Posterior vena cava (tissue), 2 donors: ENCODE measurements around the gene TCTN1. TPM values are rescaled to one million over a fixed set of nuclear protein-coding genes. Genes with fewer than 3 reads are reported as not detected.
"Not testable (repeated sequence)": the region's sequence is repeated elsewhere in the genome, so short reads cannot be mapped to it uniquely, and the experiment has no call there.

ENCODE experiments used
- DNase-seq: peaks from one replicate; pipeline ENCODE4 v3.0.0-alpha.2; 2020; ENCODE audit warnings: low spot score
- intact Hi-C, 2 donors: fragments of 100-400 bp; cut with DNase I; formaldehyde crosslinking; loops; one replicate each; pipeline versions ENCODE4 v1.14.1 to v1.14.2; 2022 to 2023
- total RNA-seq, 2 donors: library from RNA; stranded (reverse); fragmentation: NEBNext Ultra II Directional; extraction: Animal tissue kit (Norgen Biotek cat#: 25700); gene quantifications; one replicate each; pipeline ENCODE4 v1.2.1, GENCODE V29; 2021
- donor health status: DM: yes; HTN: yes; CAD: no.
- donor health status: DM: yes; HTN: yes; CAD: no.

The TCTN1 gene
- total RNA-seq, 2 donors from 2014 or later: 24.0 to 35.8 TPM

- intact Hi-C loops: loop anchor here in 1 of 2 donors (5.0 kb wide), 1 partner anchor 35 kb away; no protein-coding TSS in a partner anchor
Measured at GRCh38 chr12:110582276-110583136, 31.4 kb upstream of the TCTN1 start.

GRCh38 chr12:110583137-110584059 is 30.5 kb upstream of the TCTN1 start, which contains the start of gene PPTC7:
Gene PPTC7, minus strand, starts transcription at chr12:110583318. Its CDS starts 287 bp downstream, at chr12:110583031.
- peak; percentile 99 for DNase-seq
- intact Hi-C loops: loop anchor here (2.0 to 5.0 kb wide), 2 partner anchors 29 to 36 kb away; no protein-coding TSS in a partner anchor

More at GRCh38 chr12:110582276-110583136, 31.4 kb upstream of the TCTN1 start:
- peak; percentile 92 for DNase-seq

- intact Hi-C loops: loop anchor here in 1 of 2 donors (2.0 kb wide), 1 partner anchor 27 kb away; no protein-coding TSS in a partner anchor
- DNase-seq: no peak
Measured at GRCh38 chr12:110585231-110585799, 28.6 kb upstream of the TCTN1 start.

- intact Hi-C loops, DNase-seq: not testable (repeated sequence)
Measured at GRCh38 chr12:110587102-110587501, 26.8 kb upstream of the TCTN1 start.

DNA sequence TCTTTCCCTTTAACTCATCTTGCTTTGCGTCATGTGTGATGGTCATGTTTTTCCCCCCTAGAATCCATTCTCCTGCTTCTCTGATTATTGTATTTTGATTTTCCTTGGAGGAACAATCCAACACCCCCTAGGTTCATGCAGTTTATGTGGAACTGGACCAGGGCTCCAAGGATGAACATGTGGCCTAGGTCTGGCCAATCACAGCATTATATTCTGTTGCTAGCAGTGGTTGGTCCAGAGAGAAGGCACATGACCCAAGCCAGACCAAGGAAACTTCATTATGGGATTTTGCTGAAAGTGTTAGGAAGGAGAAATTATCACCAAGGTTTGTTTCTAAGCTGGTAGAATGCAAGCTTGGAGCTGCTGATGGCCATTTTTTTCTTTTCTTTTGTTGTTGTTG is 23.9 kb upstream of the TCTN1 start:
- intact Hi-C loops: loop anchor here in 1 of 2 donors (10.0 kb wide), 1 partner anchor 65 kb away; no protein-coding TSS in a partner anchor
- no peak for DNase-seq

DNA sequence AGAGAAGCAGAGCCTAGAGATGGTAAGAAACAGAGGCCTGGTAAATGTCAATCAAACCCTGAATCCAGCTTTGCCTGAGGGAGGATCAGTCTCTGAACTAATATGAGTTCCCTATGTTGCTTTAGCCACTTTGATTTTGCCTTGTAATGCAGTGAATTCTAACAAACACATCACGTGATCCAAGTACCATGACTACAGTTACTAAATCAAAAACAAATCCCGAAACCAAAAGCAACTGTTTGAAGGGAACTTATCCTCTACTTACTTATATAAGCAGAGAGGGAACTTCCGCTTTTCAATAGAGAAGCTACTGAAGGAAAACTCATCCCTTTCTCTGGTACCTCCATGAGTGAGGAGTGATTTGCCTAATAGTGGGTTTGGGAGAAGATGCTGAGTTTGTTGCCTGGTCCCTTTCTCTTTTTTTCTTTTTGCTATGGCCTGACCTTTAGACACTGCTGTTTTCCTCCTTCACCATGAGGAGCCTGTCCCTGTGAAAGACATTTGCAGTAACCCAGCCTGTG is 23.1 kb upstream of the TCTN1 start:
- no peak for DNase-seq
- intact Hi-C loops: loop anchor here in 1 of 2 donors (10.0 kb wide), 1 partner anchor 66 kb away; no protein-coding TSS in a partner anchor

- intact Hi-C loops: loop anchor here in 1 of 2 donors (10.0 kb wide), 1 partner anchor 67 kb away; no protein-coding TSS in a partner anchor
- DNase-seq: no peak
Measured at GRCh38 chr12:110591451-110592051, 22.4 kb upstream of the TCTN1 start.

DNA sequence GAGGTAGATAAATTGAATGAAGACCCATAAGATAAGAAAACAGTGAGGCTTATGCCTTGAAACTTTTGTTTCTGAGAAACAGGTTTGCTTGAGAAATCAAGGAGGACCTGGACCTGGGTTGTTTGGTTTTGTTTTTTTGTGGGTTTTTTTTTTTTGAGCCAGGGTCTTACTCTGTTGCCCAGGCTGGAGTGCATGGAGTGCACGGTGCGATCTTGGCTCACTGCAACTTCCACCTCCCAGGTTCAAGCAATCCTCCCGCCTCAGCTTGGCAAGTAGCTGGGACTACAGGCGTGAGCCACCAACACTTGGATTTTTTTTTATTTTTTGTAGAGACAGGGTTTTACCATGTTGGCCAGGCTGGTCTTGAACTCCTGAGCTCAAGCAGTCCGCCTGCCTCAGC is 21.9 kb upstream of the TCTN1 start:
- no peak for DNase-seq
- intact Hi-C loops: loop anchor here in 1 of 2 donors (10.0 kb wide), 1 partner anchor 67 kb away; no protein-coding TSS in a partner anchor

DNA sequence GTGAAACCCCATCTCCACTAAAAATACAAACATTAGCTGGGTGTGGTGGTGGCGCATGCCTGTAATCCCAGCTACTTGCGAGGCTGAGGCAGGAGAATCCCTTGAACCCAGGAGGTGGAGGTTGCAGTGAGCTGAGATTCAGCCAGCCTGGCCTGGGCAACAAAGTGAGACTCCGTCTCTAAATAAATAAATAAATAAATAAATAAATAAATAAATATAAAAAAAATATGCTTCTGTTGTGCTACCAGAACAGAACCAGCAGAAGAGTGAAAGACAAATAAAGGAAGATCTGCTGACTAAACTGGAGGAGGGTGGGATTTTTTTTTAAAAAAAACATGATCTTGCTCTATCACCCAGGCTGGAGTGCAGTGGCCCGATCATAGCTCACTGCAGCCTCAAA is 21.0 kb upstream of the TCTN1 start:
- not testable (repeated sequence) for DNase-seq
- intact Hi-C loops: loop anchor here in 1 of 2 donors (10.0 kb wide), 1 partner anchor 68 kb away; no protein-coding TSS in a partner anchor

GRCh38 chr12:110597885-110598284 is 16.0 kb upstream of the TCTN1 start:
- intact Hi-C loops: loop anchor here in 1 of 2 donors (10.0 kb wide), 1 partner anchor 73 kb away; no protein-coding TSS in a partner anchor
- no peak for DNase-seq

- intact Hi-C loops: loop anchor here in 1 of 2 donors (10.0 kb wide), 1 partner anchor 75 kb away; no protein-coding TSS in a partner anchor
- no peak for DNase-seq
Measured at GRCh38 chr12:110599334-110599733, 14.6 kb upstream of the TCTN1 start.

GRCh38 chr12:110600254-110600653 is 13.7 kb upstream of the TCTN1 start:
- no peak for DNase-seq
- intact Hi-C loops: loop anchor here in 1 of 2 donors (2.0 to 5.0 kb wide), 2 partner anchors 89 to 148 kb away; partner anchors contain the start of gene ARPC3

DNA sequence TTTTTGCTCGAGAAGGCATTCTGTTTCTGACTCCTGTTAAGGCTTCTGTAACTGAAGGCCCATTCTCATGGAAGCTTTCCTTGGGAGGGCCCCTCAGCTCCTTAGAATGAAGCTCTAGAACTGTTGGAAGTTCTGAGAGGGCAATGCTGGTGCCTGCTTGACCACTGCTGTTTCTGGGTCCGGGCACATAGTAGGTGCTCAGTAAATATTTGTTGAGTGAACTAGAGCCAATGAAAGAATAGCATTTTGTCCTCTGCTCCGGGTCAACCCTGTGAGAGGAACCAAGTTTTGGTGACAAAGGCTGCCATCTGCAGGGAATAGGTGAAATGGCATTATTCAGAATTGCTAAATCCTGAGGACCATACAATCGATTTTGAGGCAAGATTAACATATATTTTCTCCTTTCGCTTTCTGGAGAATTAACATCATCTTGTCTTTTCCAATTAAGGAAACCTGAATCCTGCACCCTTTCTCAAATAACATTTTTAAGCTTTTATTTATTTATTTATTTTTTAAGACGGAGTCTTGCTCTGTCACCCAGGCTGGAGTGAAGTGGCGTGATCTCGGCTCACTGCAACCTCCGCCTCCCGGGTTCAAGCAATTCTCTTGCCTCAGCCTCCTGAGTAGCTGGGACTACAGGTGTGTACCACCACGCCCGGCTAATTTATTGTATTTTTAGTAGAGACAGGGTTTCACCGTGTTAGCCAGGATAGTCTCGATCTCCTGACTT is 11.7 kb upstream of the TCTN1 start:
- DNase-seq: peak; percentile 19
- intact Hi-C loops: loop anchor here in 1 of 2 donors (5.0 kb wide), 1 partner anchor 150 kb away; the partner anchor contains the start of gene ARPC3

- DNase-seq: no peak
- intact Hi-C loops: no loop called here
Measured at GRCh38 chr12:110606253-110606611, 7.7 kb upstream of the TCTN1 start.

DNA sequence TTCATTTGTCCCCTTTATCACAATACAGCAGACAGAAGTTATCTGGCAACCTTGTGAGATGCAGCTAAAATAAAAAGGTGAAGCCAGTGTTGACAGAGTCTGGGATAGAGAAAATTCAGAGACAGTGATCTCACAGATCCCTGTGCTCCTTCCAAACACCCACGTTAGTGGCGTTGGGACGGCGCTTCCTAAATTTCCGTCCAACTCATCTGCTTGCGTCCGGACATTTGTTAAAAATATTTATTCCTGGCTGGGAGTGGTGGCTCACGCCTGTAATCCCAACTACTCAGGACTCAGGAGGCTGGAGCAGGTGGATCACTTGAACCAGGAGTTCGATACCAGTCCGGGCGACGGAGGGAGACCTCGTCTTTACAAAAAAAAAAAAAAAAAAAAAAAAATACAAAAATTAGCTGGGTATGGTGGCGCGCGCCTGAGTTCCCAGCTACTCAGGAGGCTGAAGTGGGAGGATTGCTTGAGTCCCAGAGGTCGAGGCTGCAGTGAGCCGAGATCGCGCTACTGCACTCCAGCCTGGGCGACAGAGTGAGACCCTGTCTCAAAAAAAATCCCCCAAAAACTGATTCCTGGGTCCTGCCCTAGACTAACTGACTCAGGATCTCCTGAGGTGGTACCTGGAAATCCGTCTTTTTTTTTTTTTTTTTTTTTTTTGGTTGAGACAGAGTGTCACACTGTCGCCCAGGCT is 708 bp upstream of the TCTN1 start:
- intact Hi-C loops: loop anchor here in 1 of 2 donors (2.0 to 5.0 kb wide), 2 partner anchors 28 to 101 kb away; no protein-coding TSS in a partner anchor
- DNase-seq: peak; percentile 62

DNA sequence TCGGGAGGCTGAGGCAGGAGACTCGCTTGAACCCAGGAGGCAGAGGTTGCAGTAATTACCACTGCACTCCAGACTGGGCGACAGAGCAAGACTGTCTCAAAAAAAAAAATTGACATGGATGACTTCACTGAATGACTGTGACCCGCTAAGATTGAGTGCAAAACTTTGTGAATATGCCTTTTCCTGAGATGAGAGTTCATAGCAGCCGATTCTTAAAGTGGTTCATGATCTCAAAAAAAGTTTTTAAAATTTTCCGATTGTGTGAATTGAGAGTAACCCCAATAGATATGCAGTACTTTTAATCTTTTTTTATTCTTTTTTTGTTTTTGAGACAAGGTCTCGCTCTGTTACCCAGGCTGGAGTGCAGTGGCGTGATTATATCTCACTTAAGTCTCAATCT is 1.2 kb downstream of the TCTN1 start:
- no peak for DNase-seq
- intact Hi-C loops: no loop called here
